ENCODE results near the gene ECM2.
"Not testable (repeated sequence)": the region's sequence is repeated elsewhere in the genome, so short reads cannot be mapped to it uniquely, and the experiment has no call there.

The ECM2 gene

GRCh38 chr9:92535940-92536850 lies at the start of gene ECM2:
Gene ECM2 (minus strand): TSS chr9:92535990. CDS start chr9:92522866, 13,124 bp downstream.
- DNase-seq: no peak

- DNase-seq: no peak
Measured at GRCh38 chr9:92576175-92576574, 40.4 kb upstream of the ECM2 start.

GRCh38 chr9:92573612-92574011 lies 37.8 kb upstream of the ECM2 start:
- DNase-seq: not testable (repeated sequence)

- not testable (repeated sequence) for DNase-seq
Measured at GRCh38 chr9:92571871-92572270, 36.1 kb upstream of the ECM2 start.

GRCh38 chr9:92564982-92565381 lies 29.2 kb upstream of the ECM2 start:
- DNase-seq: no peak

DNA sequence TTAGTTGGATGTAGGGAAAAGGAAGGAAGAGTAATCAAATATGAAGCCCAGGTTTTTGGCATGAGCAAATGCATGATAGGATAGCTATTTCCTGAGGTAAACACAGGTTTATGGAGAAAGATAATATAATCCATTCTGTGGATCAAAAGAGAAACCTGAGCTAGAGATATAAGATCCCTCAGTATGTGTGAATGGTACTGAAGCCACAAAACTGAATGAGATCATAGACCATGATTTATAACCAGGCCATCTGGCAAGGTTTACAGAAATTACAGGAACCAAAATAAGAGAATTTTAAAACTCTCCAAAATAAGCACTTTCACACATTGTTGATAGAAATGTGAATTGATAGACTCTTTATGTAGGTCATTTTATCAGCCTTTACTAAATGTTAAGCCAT lies 28.7 kb upstream of the ECM2 start:
- no peak for DNase-seq

GRCh38 chr9:92563116-92564100 lies 27.6 kb upstream of the ECM2 start:
- no peak for DNase-seq

- no peak for DNase-seq
Measured at GRCh38 chr9:92562461-92562967, 26.7 kb upstream of the ECM2 start.

GRCh38 chr9:92561374-92562330 lies 25.9 kb upstream of the ECM2 start:
- no peak for DNase-seq

DNA sequence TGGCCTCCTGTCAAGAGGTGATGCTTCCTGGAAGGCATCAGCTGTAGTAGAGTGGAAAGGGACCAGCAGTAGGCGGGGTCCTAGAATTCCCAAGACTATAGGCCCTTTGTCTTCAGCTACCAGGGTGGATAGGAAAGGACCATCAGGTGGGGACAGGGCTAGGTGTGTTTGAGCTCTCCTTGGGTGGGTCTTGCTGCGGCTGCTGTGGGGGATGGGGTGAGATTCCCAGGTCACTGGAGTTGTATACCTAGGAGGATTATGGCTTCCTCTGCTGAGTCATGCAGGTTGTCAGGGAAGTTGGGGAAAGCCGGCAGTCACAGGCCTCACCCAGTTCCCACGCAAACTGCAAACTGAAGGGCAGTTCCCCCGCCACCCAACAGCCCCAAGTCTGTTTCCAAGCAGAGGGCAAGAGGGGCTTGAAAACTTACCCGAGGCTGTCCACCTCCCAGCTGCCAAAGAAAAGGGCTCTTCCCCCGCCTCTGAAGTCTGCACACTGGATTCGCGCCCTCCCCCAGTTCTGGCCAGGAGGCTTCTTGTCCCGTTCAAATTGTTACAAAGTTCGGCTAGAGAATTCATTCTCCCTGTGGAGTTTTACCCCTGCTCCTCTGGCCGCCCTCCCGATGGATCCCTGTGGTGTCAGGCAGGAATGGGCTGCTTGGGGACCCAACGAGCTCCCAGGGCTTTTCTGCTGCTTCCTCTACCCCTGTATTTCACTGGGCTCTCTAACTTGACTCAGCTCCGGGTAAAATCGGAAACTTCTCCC lies 23.0 kb upstream of the ECM2 start:
- DNase-seq: no peak

DNA sequence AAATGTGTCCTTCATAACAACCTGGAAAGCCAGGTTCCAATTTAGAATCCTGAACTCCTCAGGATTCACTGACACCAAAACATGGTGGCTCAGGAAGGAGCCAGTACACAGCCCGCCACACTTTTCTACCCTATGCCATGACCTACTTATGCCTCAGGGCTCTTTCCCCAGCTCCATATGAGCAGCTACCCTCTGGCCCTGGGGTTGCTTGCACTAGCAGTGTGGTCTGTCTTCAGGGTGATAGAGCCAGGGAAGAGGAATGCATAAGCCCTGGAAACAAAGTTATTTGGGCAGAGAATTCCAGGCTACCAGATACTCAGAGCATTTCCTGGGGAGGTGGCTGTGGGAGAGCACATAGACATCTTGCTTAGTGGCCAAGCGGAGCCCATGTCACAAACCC lies 15.0 kb upstream of the ECM2 start:
- no peak for DNase-seq

DNA sequence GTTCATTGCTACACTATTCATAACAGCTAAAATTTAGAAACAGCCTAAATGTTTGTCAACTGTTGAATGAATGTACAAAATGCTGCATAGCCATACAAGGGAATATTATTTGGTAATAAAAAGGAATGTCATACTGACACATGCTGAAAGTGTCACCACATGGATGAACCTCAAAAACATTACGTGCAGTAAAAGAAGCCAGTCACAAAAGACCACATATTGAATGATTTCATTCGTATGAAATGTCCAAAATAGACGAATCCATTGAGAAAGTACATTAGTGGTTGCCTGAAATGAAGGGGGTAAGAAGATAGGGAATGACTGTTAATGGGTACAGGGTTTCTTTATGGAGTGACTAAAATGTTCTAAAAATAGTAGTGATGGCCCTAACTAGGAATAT lies 11.6 kb upstream of the ECM2 start:
- no peak for DNase-seq

DNA sequence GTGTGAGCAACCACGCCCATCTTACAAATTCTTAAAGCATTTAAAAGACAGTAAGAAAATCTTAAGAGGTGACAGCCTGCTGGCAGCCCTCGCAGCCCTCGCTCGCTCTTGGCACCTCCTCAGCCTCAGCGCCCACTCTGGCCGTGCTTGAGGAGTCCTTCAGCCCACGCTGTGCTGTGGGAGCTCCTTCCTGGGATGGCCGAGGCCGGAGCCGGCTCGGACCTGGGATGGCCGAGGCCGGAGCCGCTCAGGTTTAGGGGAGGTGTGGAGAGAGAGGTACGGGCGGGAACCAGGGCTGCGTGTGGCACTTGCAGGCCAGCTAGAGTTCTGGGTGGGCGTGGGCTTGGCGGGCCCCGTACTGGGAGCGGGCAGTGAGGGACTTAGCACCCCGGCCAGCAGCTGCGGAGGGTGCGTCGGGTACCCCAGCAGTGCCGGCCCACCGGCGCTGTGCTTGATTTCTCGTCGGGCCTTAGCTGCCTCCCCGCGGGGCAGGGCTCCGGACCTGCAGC lies 9.3 kb upstream of the ECM2 start:
- DNase-seq: no peak

- DNase-seq: no peak
Measured at GRCh38 chr9:92543972-92544371, 8.2 kb upstream of the ECM2 start.

GRCh38 chr9:92538541-92538940 lies 2.8 kb upstream of the ECM2 start:
- no peak for DNase-seq

GRCh38 chr9:92534674-92535073 lies 1.1 kb downstream of the ECM2 start:
- DNase-seq: no peak

GRCh38 chr9:92534204-92534603 lies 1.6 kb downstream of the ECM2 start:
- no peak for DNase-seq

- no peak for DNase-seq
Measured at GRCh38 chr9:92530893-92531292, 4.9 kb downstream of the ECM2 start.

DNA sequence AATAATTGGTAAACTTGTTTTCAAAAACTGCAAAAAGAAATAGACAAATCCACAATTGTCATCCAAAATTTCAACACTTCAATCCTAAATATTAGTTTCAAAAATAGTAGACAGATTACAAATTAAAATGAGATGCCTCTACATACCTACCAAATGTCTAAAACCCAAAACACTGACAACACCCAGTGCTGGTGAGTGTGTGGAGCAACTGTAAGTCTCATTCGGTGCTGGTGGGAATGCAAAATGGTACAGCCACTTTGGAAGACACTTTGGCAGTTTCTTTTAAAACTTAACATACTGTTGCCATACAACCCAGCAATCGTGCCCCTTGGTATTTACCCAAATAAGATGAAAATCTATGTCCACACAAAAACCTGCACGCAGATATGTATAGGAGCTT lies 6.7 kb downstream of the ECM2 start:
- DNase-seq: no peak

GRCh38 chr9:92528522-92528849 lies 7.3 kb downstream of the ECM2 start:
- no peak for DNase-seq

- no peak for DNase-seq
Measured at GRCh38 chr9:92527832-92528521, 7.8 kb downstream of the ECM2 start.
